ENCODE results near the gene GUCY2D.
A peak's percentile ranks its signal among the peaks of the same experiment; 100 is the strongest.
"Not testable (repeated sequence)": the region's sequence is repeated elsewhere in the genome, so short reads cannot be mapped to it uniquely, and the experiment has no call there.

The GUCY2D gene

GRCh38 chr17:8001976-8002720 is at the start of gene GUCY2D:
GUCY2D (plus strand) TSS chr17:8002615; CDS start chr17:8003048, 433 bp downstream.
- H3K4me3 ChIP-seq (ENCODE audit: low read depth in 1 of 2, low read length in 2 of 2) = peak within 1 kb of the TSS; percentile 36 to 50
- H3K27me3 ChIP-seq (ENCODE audit: control insufficient read depth in 1 of 2, insufficient read depth in 2 of 2, low read length in 2 of 2) = peaks cover 49 to 51% of the 10 kb centered on the region in 2 donors
- no peaks in the 10 kb centered on the region for H3K9me3 ChIP-seq (ENCODE audit: control insufficient read depth in 1 of 2, low read length in 2 of 2)
- H3K36me3 ChIP-seq (ENCODE audit: control insufficient read depth in 1 of 2, insufficient read depth in 2 of 2, low read length in 2 of 2) = no peaks in the 10 kb centered on the region
- H3K9ac ChIP-seq (ENCODE audit: low read depth in 1 of 2, low read length in 2 of 2) = no peak within 1 kb of the TSS
- H3K4me1 ChIP-seq (ENCODE audit: control insufficient read depth in 1 of 2, insufficient read depth in 2 of 2, low read length in 2 of 2) = peaks cover 9% of the 10 kb centered on the region in 2 donors
- no peak within 1 kb of the TSS for H3K27ac ChIP-seq (ENCODE audit: low read depth, low read length)

GRCh38 chr17:7953266-7953665 is 49.1 kb upstream of the GUCY2D start:
- not testable (repeated sequence) for H3K27ac ChIP-seq (ENCODE audit: low read depth, low read length); H3K9ac ChIP-seq (ENCODE audit: low read depth in 1 of 2, low read length in 2 of 2); H3K36me3 ChIP-seq (ENCODE audit: control insufficient read depth in 1 of 2, insufficient read depth in 2 of 2, low read length in 2 of 2); H3K9me3 ChIP-seq (ENCODE audit: control insufficient read depth in 1 of 2, low read length in 2 of 2); H3K4me3 ChIP-seq (ENCODE audit: low read depth in 1 of 2, low read length in 2 of 2); H3K27me3 ChIP-seq (ENCODE audit: control insufficient read depth in 1 of 2, insufficient read depth in 2 of 2, low read length in 2 of 2); H3K4me1 ChIP-seq (ENCODE audit: control insufficient read depth in 1 of 2, insufficient read depth in 2 of 2, low read length in 2 of 2)

- Histone ChIP-seq H3K4me1 (ENCODE audit: control insufficient read depth in 1 of 2, insufficient read depth in 2 of 2, low read length in 2 of 2) (no peaks in the 10 kb centered on the region), H3K27me3 (ENCODE audit: control insufficient read depth in 1 of 2, insufficient read depth in 2 of 2, low read length in 2 of 2) (no peaks in the 10 kb centered on the region), H3K36me3 (ENCODE audit: control insufficient read depth in 1 of 2, insufficient read depth in 2 of 2, low read length in 2 of 2) (no peaks in the 10 kb centered on the region), H3K4me3 (ENCODE audit: low read depth in 1 of 2, low read length in 2 of 2) (no peak overlapping the region), H3K9me3 (ENCODE audit: control insufficient read depth in 1 of 2, low read length in 2 of 2) (no peaks in the 10 kb centered on the region), H3K27ac (ENCODE audit: low read depth, low read length) (no peak overlapping the region), H3K9ac (ENCODE audit: low read depth in 1 of 2, low read length in 2 of 2) (no peak overlapping the region)
Observed at GRCh38 chr17:7955414-7956227, 46.8 kb upstream of the GUCY2D start.

GRCh38 chr17:7956228-7956965 is 46.0 kb upstream of the GUCY2D start:
- peaks cover 0 to under 1% of the 10 kb centered on the region in 2 donors for H3K27me3 ChIP-seq (ENCODE audit: control insufficient read depth in 1 of 2, insufficient read depth in 2 of 2, low read length in 2 of 2)
- H3K4me3 ChIP-seq (ENCODE audit: low read depth in 1 of 2, low read length in 2 of 2) = no peak overlapping the region
- no peaks in the 10 kb centered on the region for H3K9me3 ChIP-seq (ENCODE audit: control insufficient read depth in 1 of 2, low read length in 2 of 2)
- H3K4me1 ChIP-seq (ENCODE audit: control insufficient read depth in 1 of 2, insufficient read depth in 2 of 2, low read length in 2 of 2) = no peaks in the 10 kb centered on the region
- no peak overlapping the region for H3K27ac ChIP-seq (ENCODE audit: low read depth, low read length)
- no peaks in the 10 kb centered on the region for H3K36me3 ChIP-seq (ENCODE audit: control insufficient read depth in 1 of 2, insufficient read depth in 2 of 2, low read length in 2 of 2)
- no peak overlapping the region for H3K9ac ChIP-seq (ENCODE audit: low read depth in 1 of 2, low read length in 2 of 2)

- no peaks in the 10 kb centered on the region for H3K9me3 ChIP-seq (ENCODE audit: control insufficient read depth in 1 of 2, low read length in 2 of 2)
- H3K36me3 ChIP-seq (ENCODE audit: control insufficient read depth in 1 of 2, insufficient read depth in 2 of 2, low read length in 2 of 2) = no peaks in the 10 kb centered on the region
- H3K4me1 ChIP-seq (ENCODE audit: control insufficient read depth in 1 of 2, insufficient read depth in 2 of 2, low read length in 2 of 2) = no peaks in the 10 kb centered on the region
- H3K4me3 ChIP-seq (ENCODE audit: low read depth in 1 of 2, low read length in 2 of 2) = no peak overlapping the region
- no peak overlapping the region for H3K27ac ChIP-seq (ENCODE audit: low read depth, low read length)
- H3K27me3 ChIP-seq (ENCODE audit: control insufficient read depth in 1 of 2, insufficient read depth in 2 of 2, low read length in 2 of 2) = peaks cover 0 to 4% of the 10 kb centered on the region in 2 donors
- H3K9ac ChIP-seq (ENCODE audit: low read depth in 1 of 2, low read length in 2 of 2) = no peak overlapping the region
Observed at GRCh38 chr17:7959503-7960253, 42.7 kb upstream of the GUCY2D start.

- Histone ChIP-seq H3K27me3 (ENCODE audit: control insufficient read depth in 1 of 2, insufficient read depth in 2 of 2, low read length in 2 of 2) (peaks cover 0 to 4% of the 10 kb centered on the region in 2 donors), H3K9me3 (ENCODE audit: control insufficient read depth in 1 of 2, low read length in 2 of 2) (no peaks in the 10 kb centered on the region), H3K4me1 (ENCODE audit: control insufficient read depth in 1 of 2, insufficient read depth in 2 of 2, low read length in 2 of 2) (no peaks in the 10 kb centered on the region), H3K9ac (ENCODE audit: low read depth in 1 of 2, low read length in 2 of 2) (no peak overlapping the region), H3K27ac (ENCODE audit: low read depth, low read length) (no peak overlapping the region), H3K4me3 (ENCODE audit: low read depth in 1 of 2, low read length in 2 of 2) (no peak overlapping the region), H3K36me3 (ENCODE audit: control insufficient read depth in 1 of 2, insufficient read depth in 2 of 2, low read length in 2 of 2) (no peaks in the 10 kb centered on the region)
Observed at GRCh38 chr17:7961421-7961820, 41.0 kb upstream of the GUCY2D start.

- Histone ChIP-seq H3K36me3 (ENCODE audit: control insufficient read depth in 1 of 2, insufficient read depth in 2 of 2, low read length in 2 of 2) (no peaks in the 10 kb centered on the region), H3K27me3 (ENCODE audit: control insufficient read depth in 1 of 2, insufficient read depth in 2 of 2, low read length in 2 of 2) (peaks cover 0 to 3% of the 10 kb centered on the region in 2 donors), H3K9me3 (ENCODE audit: control insufficient read depth in 1 of 2, low read length in 2 of 2) (no peaks in the 10 kb centered on the region), H3K4me3 (ENCODE audit: low read depth in 1 of 2, low read length in 2 of 2) (no peak overlapping the region), H3K27ac (ENCODE audit: low read depth, low read length) (no peak overlapping the region), H3K4me1 (ENCODE audit: control insufficient read depth in 1 of 2, insufficient read depth in 2 of 2, low read length in 2 of 2) (no peaks in the 10 kb centered on the region), H3K9ac (ENCODE audit: low read depth in 1 of 2, low read length in 2 of 2) (no peak overlapping the region)
Observed at GRCh38 chr17:7967751-7968150, 34.7 kb upstream of the GUCY2D start.

DNA sequence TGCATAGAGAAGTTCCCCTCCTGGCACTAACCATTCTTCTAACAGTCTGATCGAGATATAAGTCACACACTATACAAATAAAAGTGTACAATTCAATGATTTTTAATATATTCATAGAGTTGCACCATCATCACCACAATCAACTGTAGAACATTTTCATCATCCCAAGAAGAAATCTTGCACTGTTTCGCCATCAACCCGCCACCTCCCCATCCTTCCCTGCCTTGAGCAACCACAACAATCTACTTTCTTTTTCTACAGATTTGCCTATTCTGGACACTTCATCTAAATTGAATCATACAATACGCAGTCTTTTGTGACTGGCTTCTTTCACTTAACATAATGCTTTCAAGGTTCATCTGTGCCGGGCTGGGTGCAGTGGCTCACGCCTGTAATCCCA is 33.0 kb upstream of the GUCY2D start:
- Histone ChIP-seq H3K4me1 (ENCODE audit: control insufficient read depth in 1 of 2, insufficient read depth in 2 of 2, low read length in 2 of 2) (no peaks in the 10 kb centered on the region), H3K9ac (ENCODE audit: low read depth in 1 of 2, low read length in 2 of 2) (no peak overlapping the region), H3K27me3 (ENCODE audit: control insufficient read depth in 1 of 2, insufficient read depth in 2 of 2, low read length in 2 of 2) (peaks cover 0 to 3% of the 10 kb centered on the region in 2 donors), H3K4me3 (ENCODE audit: low read depth in 1 of 2, low read length in 2 of 2) (no peak overlapping the region), H3K9me3 (ENCODE audit: control insufficient read depth in 1 of 2, low read length in 2 of 2) (peaks cover 2 to 6% of the 10 kb centered on the region in 2 donors), H3K36me3 (ENCODE audit: control insufficient read depth in 1 of 2, insufficient read depth in 2 of 2, low read length in 2 of 2) (no peaks in the 10 kb centered on the region), H3K27ac (ENCODE audit: low read depth, low read length) (no peak overlapping the region)

DNA sequence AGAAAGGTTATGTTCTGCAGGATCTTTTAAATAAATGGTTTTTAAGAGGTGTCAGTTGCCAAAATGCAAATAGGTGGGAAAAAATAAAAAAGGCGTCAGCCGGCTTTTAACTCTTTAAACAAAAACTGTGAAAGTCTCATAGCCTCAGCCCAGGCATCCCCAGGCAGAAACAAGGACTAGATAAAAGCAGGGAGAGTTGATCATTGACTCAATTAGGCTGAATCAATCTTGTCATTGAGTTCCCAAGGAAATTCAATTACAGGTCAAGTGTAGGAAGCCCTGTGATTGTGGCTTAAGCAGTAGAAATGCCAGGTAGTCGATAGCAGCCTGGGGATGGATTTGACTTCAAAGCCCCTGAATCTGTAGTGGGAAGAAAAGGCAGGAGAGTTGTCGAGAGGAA is 30.8 kb upstream of the GUCY2D start:
- Histone ChIP-seq H3K9me3 (ENCODE audit: control insufficient read depth in 1 of 2, low read length in 2 of 2) (peaks cover 15 to 17% of the 10 kb centered on the region in 2 donors), H3K4me1 (ENCODE audit: control insufficient read depth in 1 of 2, insufficient read depth in 2 of 2, low read length in 2 of 2) (no peaks in the 10 kb centered on the region), H3K4me3 (ENCODE audit: low read depth in 1 of 2, low read length in 2 of 2) (no peak overlapping the region), H3K27me3 (ENCODE audit: control insufficient read depth in 1 of 2, insufficient read depth in 2 of 2, low read length in 2 of 2) (peaks cover 3 to 4% of the 10 kb centered on the region in 2 donors), H3K36me3 (ENCODE audit: control insufficient read depth in 1 of 2, insufficient read depth in 2 of 2, low read length in 2 of 2) (no peaks in the 10 kb centered on the region), H3K9ac (ENCODE audit: low read depth in 1 of 2, low read length in 2 of 2) (no peak overlapping the region), H3K27ac (ENCODE audit: low read depth, low read length) (no peak overlapping the region)

All from duodenal mucosa (tissue), 2 donors.